Epithelial cell of esophagus (primary cell): Measurements from ENCODE around the gene IL17RB.

Source experiments
- DNase-seq: peaks from one replicate; pipeline ENCODE4 v3.0.0; 2010; ENCODE audit warnings: low read depth
- H3K4me3 ChIP-seq: 2 replicates; pipeline ENCODE4 v1.5.1; 2011; ENCODE audit warnings: mild to moderate bottlenecking, low read length, control low read depth
- TF ChIP-seq, protein P1 (sequence below): IDR thresholded peaks from 2 replicates; pipeline ENCODE4 v1.5.1; 2011; ENCODE audit warnings: low read depth, mild to moderate bottlenecking, low read length, control low read depth, inconsistent platforms; ENCODE audit not compliant: insufficient read depth; ENCODE audit errors: missing control alignments

Gene IL17RB

DNA sequence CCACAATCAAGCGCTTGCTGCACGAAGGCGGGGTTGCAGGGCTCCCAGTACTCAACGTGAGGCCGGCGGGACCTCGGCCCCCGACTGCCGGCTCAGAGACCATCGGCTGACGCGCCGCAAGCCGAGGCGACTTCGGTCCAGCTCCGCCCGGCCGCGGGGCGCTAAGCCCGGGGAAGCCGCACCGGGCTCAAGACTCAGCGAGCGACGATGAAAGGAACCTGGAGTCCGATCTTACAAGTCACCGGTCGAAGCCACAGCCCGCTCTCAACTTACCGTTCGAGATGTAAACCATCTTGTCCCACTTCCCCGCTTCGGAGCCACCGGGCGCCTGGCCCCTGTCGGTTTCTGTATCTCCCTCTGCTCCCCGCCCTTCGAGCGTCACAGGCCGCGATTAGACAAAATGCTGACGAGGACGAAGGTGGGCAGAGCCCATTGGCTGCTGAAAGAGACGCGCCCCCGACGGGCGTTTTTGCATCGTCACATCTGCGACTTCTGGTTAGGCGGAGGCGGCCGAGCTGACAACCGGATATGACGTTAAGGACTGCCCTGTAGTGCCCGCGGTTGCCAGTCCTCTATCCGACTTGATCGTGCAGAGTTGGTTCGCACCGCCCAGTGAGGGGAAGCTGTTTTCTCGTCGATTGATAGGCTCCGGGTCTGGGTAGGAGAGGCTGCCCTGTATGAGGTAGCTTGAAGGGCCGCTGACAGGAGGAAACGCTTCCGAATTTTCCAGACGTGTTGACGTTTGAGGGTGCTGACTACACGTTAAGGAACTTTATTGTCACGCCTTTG, 45.3 kb downstream of the IL17RB start, which contains the start of gene SELENOK:
SELENOK (minus strand) TSS at position 363 of the 789 bp plus-strand sequence.
- TF ChIP-seq, protein P1, sequence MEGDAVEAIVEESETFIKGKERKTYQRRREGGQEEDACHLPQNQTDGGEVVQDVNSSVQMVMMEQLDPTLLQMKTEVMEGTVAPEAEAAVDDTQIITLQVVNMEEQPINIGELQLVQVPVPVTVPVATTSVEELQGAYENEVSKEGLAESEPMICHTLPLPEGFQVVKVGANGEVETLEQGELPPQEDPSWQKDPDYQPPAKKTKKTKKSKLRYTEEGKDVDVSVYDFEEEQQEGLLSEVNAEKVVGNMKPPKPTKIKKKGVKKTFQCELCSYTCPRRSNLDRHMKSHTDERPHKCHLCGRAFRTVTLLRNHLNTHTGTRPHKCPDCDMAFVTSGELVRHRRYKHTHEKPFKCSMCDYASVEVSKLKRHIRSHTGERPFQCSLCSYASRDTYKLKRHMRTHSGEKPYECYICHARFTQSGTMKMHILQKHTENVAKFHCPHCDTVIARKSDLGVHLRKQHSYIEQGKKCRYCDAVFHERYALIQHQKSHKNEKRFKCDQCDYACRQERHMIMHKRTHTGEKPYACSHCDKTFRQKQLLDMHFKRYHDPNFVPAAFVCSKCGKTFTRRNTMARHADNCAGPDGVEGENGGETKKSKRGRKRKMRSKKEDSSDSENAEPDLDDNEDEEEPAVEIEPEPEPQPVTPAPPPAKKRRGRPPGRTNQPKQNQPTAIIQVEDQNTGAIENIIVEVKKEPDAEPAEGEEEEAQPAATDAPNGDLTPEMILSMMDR, result no peak
- peak within 1 kb of the TSS; percentile 69 for H3K4me3 ChIP-seq
- peak; percentile 100 for DNase-seq

DNA sequence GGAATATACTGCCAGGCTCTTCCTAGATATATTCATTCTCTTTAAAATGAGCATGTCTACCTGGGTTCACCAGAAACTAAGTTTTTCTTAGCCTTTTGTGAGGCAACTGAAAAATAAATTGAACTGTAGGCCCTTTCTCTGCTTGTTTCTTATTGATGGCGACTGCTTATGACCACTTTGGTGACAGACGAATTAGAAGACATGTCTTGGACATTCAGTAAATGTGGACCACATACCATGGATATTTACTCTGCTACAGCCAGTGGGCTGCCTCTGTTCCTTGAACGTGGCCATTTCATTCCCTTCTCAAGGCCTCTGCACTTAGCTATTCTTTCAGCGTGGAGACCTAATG, 45.9 kb downstream of the IL17RB start:
- DNase-seq, result no peak
- peak overlapping the region; percentile 69 for H3K4me3 ChIP-seq
- TF ChIP-seq, protein P1, result no peak

DNA sequence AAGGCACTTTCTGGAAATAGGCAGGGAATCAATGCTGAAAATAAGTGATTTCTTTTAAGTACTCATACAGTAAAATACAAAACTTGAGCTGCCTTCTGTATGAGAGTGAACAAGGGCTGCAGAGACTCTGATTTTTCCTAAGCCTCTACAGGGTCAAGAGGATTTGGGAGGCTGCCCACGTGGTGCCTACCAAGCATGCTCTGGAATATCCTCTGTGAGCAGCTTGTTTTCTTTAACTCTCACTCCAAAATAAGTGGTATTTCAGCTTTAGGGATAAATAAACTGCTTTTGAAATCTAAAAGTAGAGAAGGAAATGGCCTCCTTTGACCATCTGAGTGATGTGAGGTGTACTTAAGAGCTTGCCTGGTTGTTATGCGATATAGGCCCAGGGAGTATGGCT, 53.4 kb downstream of the IL17RB start:
- TF ChIP-seq, protein P1, result no peak
- no peak for DNase-seq
- H3K4me3 ChIP-seq, result no peak overlapping the region

DNA sequence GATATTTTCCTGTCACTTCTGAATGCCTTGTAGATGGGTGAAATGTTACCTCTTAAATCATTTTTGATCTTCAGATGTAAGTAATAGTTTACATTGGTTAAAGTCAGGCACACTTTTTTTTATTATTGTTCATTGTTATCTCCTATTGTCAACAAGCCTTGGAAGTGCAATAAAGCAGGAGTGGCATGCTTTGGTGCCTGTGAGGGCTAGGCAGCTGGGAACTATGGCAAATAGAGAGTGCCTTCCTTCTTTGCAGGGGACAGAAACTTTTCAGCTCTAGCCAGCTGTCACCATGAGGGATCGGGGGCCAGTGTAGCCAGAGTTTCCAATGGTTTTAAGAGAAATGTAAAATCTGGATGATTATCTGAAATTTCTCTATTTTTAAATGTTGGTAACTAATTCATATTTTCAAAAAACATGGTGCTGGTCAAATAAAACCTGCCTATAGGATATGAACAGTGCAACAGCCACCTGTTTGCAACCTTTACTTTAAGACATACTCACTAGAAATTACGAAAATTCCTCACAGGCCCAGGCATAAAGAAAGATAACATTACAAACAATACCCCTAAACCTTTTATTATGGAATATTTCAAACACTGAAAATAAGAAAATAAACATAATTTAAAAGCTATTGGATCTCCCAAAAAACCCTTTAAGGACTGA, 54.4 kb downstream of the IL17RB start:
- TF ChIP-seq, protein P1, result no peak

DNA sequence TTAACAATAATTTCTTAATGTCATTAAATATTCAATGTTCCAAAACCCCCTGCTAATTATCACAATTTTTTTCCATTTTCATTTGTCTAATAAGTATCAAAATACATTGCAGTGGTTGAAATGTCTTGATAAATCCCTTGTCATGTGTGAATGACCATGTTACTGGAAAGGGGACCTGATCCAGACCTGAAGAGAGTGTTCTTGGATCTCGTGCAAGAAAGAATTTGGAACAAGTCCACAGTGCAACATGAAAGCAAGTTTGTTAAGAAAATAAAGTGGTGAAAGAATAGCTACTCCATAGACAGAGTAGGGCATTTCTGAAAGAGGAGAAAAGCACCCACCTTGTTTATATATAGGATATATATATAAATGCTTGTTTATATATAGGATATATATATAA, 55.7 kb downstream of the IL17RB start:
- no peak for DNase-seq
- TF ChIP-seq, protein P1, result no peak
- H3K4me3 ChIP-seq, result no peak overlapping the region

More for the DNA sequence above, 54.4 kb downstream of the IL17RB start:
- H3K4me3 ChIP-seq, result no peak overlapping the region
- no peak for DNase-seq

DNA sequence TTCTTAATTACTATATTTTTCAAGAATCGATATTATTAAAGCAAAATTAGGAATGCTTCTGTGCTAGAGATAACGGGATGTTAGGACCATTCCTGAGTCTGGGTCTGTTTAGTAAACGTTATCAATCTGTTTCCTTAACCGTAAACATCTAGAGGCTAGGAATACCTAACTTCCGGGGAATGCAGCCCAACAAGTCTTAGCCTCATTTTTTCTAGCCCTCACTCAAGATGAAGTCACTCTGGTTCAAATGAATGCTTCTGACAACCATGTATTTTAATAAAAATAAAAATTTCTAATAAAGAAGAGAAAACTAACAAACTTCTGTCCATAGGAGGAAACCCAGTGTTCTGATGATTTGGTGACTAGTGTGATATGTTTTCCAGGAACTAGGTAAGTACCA, 56.3 kb downstream of the IL17RB start:
- TF ChIP-seq, protein P1, result no peak
- DNase-seq, result peak; percentile 59

DNA sequence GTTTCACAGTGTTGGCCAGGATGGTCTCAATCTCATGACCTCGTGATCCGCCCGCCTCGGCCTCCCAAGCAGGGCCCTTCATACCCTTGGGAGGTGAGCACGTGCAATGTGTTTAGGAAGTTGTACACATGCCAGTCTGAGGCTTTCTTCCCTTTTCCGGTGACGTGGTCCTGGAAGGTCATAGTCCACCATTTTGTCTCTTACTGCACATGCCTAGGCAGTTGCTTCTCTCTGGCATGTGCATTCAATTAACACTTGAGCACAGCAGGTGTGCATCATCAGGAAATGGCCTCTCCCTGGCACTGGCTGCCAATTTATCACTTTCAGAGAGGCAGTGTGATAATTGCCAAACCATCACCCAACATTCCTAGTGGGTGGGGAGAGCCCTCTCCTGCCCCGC, 67.0 kb downstream of the IL17RB start:
- H3K4me3 ChIP-seq, result no peak overlapping the region
- no peak for DNase-seq
- TF ChIP-seq, protein P1, result no peak

More for the DNA sequence above, 56.3 kb downstream of the IL17RB start:
- no peak overlapping the region for H3K4me3 ChIP-seq
